NCI-H128 (cell line): ENCODE data around the gene NRG3.

Source experiments
- DNase-seq: peaks from one replicate; lab custom pipeline; 2025; ENCODE audit not compliant: unreplicated experiment; lab: John Stamatoyannopoulos, UW

Gene NRG3

DNA sequence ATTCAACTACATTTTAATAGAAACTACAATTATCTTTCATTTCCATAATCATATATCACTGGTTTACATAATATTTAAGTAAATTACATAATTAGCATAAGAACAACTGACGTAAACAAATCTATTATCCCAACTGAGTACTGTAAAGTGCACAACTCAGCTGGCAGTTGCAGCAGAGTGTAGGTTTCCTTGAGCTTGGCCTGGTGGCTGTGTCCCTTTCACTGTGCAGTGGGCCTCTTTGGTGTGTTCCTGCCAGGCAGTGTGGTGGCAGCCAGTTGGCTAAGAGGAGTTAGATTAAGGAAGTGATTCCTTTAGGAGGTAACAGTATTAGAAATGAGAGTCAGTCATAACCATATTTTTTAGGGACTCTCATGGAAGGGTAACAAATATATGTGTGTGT is 7.0 kb downstream of the NRG3 start:
- no peak for DNase-seq

DNA sequence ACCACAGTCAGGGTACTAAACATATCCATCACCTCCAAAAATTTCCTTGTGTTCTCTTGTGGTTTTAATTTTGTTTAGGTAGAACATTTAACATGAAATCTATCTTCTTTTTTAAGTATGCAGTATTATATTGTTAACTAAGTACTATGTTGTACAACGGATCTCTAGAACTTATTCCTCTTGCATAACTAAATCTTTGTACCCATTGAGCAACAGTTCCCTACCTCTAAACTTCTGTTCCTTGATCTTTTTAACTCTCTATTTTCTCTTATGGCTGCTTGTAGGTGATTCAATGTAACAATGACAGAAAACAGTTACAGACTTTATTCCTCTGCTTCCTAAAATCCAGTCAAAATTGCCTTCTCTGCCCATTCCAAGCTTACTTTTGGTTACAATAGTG is 9.9 kb downstream of the NRG3 start:
- DNase-seq: no peak

DNA sequence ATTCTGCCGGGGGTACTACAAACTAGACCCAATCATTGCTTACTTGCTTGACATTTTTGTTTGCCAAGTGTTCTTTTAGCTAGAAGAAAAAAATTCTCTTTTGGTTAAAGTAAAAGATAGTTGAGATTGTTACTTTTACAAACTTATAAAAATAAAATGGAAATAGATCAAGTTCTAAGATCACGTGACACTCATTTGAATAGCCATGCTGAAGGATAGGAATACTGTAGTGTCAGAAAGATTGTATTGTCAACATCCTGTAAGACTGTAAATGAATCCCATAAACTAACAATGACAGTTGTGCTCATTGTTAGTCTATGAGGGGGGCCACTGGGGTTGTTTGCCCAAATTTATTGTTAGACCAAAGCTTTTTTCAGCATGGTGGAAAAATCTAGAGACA is 10.5 kb downstream of the NRG3 start:
- DNase-seq: no peak

DNA sequence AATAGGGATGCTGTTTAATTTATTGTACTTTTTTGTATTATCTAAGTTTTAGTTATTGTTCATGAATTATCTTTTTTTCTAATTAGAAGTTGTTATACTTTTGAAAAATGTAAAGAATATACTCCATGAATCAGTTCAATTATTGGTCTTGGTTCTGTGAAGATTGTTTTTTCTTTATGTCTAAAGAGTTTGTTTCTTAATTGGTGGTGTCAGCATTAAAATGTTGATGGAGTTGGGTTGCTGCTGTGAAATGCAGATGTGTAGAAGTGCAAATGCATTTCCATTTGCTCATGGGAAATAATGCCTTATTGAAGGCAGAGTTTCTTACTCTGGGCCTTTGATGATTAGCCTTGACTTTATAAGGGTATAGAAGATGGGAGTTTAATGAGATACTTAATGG is 11.9 kb downstream of the NRG3 start:
- DNase-seq: no peak

DNA sequence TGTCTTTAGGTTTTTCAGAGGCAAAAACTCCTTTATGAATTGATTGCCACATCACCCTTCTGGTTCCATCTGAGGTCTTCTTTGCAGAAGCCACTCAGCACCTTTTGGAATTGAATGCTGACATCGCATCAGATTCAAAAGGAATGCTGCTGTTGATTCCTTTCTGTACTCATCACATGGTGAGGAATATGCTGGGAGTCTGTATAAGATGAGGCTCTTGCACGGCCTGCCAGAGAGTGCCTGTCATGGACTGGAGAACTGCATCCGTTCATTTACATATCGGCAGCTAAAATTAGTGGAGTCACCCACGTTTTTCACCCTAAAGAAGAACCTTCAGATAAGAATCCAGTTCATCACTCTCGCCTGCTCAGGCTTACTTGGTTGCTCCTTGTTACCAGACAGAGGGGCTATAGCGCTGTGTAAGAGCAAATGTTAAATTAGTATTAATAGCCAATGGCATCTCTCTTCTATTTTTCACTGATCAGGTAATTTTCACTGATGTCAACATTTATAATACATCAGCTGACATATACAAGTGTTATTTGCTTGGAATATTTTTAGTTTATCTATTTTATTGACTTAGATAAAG is 14.3 kb downstream of the NRG3 start:
- DNase-seq: no peak

DNA sequence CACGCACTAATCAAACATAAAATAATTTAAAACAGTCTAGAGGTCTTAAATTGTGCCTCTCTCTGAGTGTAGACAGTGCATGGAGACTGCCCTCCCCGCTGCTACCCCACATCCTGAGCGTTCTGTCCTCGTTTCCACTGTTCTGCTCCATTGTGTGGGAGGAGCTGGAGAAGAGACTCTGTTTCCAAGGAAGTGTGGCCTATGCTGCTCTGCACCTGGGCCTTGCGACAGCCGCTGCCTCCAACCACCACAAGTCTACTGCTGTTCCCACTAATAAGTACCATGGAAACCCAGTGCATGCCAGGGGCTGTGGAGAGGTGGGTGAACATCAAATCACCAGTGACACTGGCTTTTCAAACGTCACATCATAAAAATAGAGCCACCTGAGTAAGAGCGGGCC is 19.6 kb downstream of the NRG3 start:
- no peak for DNase-seq

DNA sequence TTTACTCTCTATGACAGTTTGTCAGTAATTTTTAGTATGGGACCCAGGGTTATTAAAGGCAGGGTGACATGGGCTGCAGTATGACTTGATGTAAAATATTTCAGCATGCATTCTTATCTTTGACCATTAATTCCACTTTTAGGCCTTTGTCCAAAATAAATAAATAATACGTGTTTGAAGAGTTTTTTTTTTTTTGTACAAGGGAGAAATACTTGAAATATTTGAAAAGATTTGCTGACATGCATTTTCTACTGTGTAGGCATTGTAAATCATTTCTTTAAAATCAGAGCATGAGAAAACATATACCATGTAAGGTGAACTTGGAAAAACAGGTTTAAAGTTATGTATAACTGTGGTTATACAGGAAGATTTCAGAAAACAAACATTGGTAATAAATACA is 23.5 kb downstream of the NRG3 start:
- no peak for DNase-seq

DNA sequence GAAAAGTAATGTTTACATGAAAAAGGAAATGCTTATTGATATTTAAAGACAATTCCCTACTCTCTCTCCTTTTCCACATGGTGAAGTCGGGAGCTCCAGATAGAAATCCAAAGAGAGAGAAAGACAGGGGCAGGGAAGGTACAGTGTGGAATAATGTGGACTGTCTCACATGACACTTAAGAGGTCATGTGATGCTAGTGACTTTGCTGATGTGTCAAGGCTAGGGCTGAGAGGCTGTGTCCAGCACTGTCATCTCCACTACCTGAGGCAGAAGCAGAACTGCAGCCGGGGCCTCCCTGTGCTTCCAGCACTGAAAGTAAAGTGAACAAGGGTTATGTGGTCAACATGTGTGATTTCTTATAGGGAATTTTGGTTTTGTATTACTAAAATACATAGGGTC is 26.0 kb downstream of the NRG3 start:
- no peak for DNase-seq

DNA sequence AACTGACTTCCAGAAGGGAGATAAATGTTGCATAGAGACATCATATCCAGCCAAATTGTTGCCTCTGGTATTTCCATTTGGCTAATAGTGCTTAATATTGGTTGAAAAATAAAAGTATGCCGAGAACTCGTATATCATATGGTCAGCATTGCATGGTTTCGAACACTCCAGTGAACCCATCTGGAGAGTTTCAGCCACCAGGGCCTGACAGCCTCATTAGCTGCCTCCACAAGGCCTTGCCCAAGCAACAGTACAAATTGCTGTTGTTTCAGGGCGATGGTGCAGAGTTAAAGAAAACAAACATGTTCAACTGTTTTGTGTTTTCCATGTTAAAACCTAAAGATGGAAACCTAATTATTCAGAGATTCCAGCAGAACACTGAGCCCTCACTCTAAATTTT is 28.5 kb downstream of the NRG3 start:
- no peak for DNase-seq

DNA sequence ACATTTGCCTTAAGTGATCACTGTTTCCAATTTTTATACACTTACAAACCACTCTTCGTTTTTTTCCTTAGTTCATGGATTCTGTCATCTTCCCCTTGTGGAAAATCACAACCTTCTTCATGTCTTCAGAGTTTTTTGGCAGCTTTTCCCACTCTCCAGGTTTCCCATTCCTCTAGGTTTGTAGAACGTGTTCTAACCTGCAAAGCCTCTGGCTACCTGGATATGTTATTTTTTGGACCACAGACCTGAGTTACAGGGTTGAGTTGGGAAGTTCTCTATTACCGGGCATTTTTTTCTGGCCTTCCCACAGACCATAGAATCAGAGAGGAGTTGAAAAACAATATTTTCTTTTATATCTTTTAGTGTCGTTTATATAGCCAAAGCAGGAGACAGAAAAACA is 30.2 kb downstream of the NRG3 start:
- no peak for DNase-seq

DNA sequence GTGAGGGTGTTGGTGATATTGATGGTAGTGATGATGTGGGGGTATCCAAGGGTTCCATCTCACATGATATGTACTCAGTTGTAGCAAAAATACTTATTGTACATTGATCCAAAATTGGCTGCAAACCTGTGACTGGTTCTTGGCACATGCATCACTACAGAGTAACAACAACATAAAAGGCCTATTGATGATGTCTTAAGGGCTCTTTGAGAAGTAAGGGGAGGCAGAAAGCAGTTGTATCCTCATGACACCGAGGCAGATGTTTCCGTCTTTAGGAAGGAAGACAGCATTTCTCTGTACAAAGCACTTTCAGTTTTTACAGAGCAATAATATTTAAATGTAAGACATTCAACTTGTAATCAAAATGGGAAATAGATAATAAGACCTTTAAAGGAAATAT is 34.5 kb downstream of the NRG3 start:
- no peak for DNase-seq

DNA sequence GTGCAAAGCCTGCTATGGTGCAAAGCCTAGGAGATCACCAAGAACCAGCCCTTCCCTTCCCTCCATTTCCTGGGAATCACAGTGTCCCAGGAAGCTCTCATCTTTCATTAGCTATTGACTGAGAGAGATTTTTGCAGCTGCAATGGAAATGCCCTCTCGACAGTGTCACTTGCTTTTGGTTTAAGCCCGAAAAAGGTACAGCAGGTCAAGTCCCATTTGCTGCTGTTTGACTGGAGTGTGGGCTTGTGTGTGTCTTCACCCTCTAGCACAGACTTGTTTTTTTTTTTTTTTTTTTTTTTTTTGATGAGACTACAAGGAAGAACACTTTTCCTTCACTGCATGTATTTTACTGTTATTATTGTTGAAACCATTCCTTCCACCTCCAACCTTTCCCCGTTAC is 36.3 kb downstream of the NRG3 start:
- no peak for DNase-seq

DNA sequence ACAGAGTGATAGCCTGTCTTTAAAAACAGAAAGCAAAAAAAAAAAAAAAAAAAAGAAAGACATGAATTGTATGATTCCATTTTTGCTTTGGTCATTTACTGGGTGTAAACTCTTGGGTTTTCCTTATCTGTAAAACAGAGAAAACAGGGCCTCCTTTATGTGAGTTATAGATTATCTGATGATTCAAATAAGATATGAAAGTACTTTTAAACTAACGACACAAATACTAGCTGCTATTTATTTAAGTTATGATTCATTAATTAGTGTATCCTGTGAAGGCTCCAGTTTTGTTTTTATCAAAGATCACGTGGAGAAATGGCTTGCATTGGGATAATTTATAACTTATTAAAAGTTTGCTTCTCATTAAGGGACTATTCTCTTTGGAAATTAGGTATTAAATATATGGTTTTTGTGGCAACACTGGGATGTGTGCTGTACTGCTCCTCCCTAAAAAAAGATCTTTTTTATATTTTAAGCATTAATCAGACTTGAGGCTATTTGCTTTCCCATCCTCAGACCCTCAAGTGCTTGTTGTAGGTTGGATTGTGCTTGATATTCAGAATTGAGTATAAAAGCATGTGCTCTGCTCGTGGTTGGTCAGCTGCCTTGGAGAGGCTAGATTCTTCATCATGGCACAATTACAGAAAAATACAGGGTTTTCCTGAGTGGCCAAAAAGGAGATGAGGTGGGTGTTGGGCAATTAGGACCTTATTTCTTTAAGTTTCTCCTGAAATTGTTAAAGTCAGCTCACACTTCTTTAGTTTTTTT is 39.9 kb downstream of the NRG3 start:
- DNase-seq: no peak

DNA sequence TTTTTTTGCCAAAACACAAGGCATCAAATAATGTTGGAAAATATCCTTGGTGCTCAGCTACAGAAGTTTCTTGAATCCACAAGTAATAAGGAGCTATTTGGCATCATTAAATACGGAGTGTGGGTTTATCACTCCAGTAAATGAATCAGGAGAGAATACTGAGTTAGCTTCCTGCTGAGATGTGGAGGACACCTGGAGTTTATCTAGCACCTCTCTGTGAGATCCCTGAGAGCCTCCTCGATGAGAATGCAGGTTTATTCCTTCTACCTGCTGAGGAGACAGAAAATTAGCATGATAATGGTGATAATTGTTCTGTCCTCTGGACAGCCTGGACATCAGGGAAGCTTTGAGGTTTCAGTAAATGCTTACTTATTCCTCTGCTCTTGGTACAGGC is 40.5 kb downstream of the NRG3 start:
- no peak for DNase-seq

DNA sequence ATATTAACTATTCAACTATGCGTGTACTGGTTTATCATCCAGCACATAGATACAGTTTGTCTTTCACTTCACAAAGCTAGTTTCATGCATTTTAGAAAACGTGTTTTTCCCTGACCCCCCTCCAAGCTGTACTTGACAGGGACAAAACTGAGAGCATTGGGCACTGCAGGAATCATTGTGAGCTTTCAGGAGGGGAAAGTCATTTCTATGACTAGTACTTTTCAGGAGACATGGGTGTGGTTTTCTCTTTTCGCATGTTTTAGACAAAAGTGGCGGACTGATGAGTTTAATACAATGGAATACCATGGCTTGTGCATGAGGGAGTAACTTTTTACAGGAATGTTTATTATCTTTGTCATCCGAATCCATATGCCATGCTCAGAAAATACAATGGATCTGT is 42.7 kb downstream of the NRG3 start:
- no peak for DNase-seq

DNA sequence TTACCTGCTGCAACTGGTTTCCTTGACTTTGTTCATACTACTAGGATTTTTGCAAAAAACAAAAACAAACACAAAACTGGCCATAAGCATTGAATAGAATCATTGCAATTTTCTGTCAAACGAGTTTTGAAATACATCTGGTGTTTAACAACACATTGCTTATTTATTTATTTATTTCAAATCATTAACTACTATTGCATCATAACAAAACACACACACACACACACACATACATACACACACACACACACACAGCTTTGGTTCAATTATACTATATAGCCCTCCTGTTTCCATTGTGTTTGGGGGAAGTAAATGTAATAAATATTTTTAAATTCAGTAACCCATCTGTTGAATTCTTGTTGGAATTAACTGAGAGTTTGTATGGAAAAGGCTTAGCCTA is 43.8 kb downstream of the NRG3 start:
- DNase-seq: no peak

DNA sequence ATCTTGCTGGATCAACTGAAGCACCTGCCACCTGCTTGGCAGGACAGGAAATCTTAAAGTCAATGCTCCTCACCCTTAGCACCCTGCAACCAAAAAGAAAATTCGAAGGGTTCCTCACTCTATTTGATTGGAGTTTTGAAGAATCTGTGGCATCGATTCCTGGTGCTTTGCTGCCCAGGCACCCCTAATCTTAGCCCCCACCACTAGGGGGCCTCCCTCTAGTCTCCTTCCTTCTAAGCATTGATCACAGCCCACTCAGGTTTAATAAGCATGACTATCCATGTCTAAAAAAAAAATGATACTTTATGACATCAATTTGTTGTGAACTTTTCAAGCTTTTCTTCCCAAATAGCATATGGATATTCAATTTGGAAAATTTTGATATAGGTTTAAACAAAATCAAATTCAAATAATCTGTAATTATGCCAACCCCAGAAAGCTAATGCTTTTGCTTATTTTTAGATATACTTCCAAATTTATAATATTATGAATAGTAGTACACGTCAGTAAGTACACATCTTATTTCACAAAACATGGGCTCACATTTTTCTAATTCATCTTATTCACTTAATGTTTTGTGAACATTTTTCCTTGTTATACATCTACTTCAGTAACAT is 45.3 kb downstream of the NRG3 start:
- no peak for DNase-seq

DNA sequence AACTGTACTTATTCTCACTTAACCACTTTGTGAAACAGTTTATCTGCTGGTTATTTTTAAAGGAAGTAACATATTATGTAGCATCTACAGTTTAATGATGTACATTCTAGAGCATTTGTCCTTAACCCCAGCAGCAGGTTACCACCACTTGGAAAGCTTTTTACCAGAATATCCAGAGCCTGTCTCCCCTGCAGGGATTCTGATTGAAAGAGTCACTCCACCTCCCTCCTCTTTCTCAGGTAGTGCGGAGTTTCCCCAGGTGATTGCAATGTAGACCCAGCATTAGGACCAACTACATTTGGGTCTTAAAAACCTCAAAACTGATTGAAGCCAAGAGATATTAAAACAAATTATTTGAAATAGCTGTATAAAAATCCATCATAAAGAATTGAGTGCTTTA is 53.1 kb downstream of the NRG3 start:
- DNase-seq: no peak

DNA sequence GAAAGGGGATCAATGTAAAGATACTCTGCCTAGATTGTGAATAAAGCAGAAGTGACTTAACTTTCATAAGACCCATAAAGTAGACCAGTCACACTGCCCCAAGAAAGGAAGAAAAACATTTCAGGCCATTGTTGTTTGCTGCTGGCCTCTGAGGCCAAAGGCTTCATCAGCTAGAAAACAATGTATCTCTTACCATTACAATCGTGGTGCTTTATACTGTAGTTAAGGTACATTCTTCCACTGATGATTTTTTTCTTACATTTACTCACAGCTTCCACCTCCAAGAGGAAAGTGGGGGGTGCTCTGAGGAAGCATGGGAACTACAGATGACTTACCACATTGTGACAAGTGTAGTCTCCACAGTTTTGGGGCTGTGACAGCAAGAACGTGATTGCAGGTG is 68.6 kb downstream of the NRG3 start:
- DNase-seq: no peak

DNA sequence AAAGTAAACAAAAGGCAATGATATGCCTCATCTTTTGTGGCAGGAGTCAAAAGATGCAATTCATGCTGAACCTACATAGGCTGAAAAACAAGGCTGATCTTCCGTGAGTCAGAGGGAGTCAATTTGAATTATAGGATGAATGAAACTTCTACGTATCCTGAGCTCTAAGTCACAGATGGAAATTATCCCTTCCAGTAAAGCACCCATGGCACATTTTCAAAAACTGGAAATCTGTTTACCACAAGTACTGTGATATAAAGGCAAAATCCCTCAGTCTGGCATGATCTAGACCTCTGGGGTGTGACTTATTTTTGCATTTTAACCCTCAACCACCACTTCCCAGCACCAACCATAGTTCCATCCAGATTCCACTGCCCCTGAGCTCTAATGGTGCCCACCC is 69.6 kb downstream of the NRG3 start:
- DNase-seq: no peak

DNA sequence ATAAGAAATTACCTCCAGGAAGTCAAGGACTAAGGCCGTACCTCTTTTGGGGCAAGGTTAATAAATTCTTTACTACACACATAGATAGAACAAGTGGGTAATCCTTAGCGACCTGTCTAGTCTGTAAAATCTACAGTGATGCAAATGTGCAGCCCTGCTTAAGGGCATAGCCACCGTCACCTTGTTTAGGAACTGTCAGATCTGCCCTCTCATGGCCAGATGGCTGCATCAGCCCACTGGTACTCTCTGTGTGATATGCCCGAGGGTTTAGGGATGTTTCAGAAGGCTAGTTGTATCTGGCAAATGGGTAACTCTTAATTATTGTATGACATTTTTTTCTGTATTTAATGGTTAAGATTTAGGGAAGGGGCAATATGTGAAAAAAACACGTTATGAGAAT is 74.3 kb downstream of the NRG3 start:
- no peak for DNase-seq

DNA sequence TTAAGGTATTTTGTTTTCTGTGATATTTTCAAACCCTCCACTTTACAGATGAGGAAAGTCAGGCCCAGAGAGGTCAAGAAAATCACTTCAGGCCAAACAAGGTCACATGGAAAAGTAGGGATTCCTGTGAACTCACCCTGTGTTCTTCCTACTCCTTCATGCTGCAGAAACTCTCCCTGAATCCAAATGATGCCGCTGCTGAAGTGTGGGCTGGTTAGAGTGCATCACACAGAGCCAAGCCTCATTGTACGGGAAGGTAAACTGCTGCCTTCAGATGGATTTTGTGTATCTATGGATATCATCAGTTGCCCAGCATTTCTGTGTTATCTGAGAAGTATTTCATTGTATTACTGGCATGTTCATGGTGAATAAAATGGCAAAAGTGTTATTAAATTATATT is 75.4 kb downstream of the NRG3 start:
- DNase-seq: no peak

DNA sequence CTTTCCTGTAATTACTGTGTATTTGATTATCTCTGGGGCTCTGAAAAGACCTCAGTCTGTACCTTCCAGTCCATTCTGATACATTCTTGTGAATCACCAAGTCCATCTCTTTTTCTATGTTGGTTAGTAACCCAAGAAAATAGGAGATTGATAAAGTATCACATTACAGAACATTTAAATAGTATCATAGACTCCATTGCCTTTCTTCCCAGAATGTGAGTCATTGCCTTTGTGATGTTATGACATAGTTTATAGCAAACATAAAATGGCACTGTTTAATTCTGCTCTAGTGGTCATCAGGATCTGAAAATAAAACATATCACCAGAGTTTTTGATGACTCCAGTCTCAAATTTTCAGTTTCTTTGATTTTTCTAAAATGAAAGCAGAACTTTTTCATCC is 78.4 kb downstream of the NRG3 start:
- DNase-seq: no peak
